Mesodermal cell (in vitro differentiated cells): ENCODE results near the gene TXNIP.

Experiments
- H3K27ac ChIP-seq: 2 replicates; pipeline ENCODE4 v1.7.0; 2013; ENCODE audit warnings: mild to moderate bottlenecking, low read depth, low read length, moderate library complexity; ENCODE audit not compliant: severe bottlenecking
- H3K36me3 ChIP-seq: 2 replicates; pipeline ENCODE4 v1.7.1; 2013; ENCODE audit warnings: mild to moderate bottlenecking, low read length, moderate library complexity; ENCODE audit not compliant: control insufficient read depth, insufficient read depth
- H3K4me1 ChIP-seq: one replicate; pipeline ENCODE4 v1.7.1; 2013; ENCODE audit warnings: mild to moderate bottlenecking, low read length; ENCODE audit not compliant: insufficient read depth, control insufficient read depth, poor library complexity, severe bottlenecking
- H3K4me3 ChIP-seq: 2 replicates; pipeline ENCODE4 v1.7.0; 2013; ENCODE audit warnings: low read length, control low read depth, mild to moderate bottlenecking; ENCODE audit not compliant: insufficient read depth, poor library complexity, severe bottlenecking; ENCODE audit errors: extremely low read depth
- H3K9me3 ChIP-seq: 2 replicates; pipeline ENCODE4 v1.7.1; 2013; ENCODE audit warnings: mild to moderate bottlenecking, low read length, moderate library complexity; ENCODE audit not compliant: control insufficient read depth
- WGBS, 2 experiments: methylation state at CpG; one replicate each; pipeline ENCODE4 v1.1.5; 2013; ENCODE audit warnings: missing lambda C conversion rate in 2 of 2; ENCODE audit not compliant: insufficient coverage in 2 of 2; 5-methylcytosine and 5-hydroxymethylcytosine counted together

Gene TXNIP

DNA sequence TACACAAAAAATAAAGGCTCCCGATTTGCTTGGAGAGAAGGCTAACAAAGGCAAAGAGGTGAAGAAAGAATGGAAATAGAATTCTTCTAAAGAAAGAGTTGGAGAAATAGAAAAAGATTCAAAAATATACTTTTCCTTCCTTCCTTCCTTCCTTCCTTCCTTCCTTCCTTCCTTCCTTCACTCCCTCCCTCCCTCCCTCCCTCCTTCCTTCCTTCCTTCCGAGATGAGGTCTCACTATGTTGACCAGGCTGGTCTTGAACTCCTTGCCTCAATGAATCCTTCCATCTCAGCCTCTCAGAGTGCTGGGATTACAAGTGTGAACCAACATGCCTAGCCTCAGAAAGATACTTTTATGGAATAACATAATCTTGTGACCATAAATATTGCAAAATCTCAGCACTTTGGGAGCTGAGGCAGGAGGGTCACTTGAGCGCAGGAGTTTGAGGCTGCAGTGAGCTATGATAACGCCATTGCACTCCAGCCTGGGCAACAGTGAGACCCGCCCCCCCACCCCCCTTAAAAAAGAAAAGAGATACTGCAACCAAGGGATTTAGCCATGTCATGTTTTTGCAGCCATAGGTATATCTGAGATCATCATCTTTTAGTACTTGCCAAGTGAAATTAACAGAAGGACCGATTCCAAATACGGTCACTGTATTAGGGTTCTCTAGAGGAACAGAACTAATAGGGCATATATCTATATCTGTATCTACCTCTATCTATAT, 26.2 kb upstream of the TXNIP start:
- H3K4me3 ChIP-seq = no peak overlapping the region
- peaks cover 17% of the 10 kb centered on the region for H3K4me1 ChIP-seq
- H3K36me3 ChIP-seq = no peaks in the 10 kb centered on the region
- no peaks in the 10 kb centered on the region for H3K9me3 ChIP-seq
- WGBS, 2 experiments = 77% methylated on average over 3 of the region's 7 CpGs; no CpG with 5 or more reads in 1 of the 2 experiments
- H3K27ac ChIP-seq = no peak overlapping the region

DNA sequence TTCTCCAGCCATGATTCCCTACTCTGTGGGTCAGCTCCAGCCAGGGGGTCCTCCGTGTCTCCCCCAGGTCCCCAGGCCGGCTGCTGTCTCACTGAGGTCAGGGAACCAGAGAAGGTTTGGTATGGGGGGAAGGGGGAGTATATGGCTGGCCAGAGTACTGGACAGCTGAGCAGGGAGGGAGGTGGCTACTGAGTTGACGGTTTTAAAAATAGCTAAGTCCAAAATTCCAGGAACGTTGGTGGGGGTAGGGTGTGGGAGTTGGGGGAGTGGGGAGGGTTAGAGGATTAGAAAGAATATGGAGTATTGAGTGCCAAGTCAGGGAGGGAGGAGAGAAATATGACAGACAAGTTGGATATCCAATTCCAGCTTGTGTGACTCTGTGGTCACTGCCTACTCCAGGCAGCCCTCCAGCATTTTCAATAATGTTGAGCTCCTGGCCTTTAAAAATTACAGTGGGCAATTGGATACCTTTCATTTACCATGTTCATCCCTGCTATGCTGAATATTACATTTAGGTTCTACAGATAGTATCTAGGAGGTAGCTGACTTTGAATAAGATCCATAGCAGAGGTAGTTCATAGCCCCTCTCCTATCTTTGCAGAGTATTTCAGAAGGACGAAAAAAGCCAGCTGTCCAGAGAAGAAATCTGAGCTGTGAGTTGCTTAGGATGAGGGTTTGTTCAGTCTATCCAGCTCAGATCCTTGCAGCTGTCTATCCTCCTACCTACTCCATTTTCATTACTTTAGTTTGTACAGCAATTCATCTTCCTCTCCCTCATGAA, 25.4 kb upstream of the TXNIP start, which contains the start of gene HJV:
Gene HJV (minus strand): TSS at position 114 of the 781 bp plus-strand sequence. CDS start 1,504 bp downstream, outside the sequence.
- no peak within 1 kb of the TSS for H3K27ac ChIP-seq
- 91 to 92% methylated on average over 3 to 4 of the region's 5 CpGs for WGBS, 2 experiments
- H3K9me3 ChIP-seq = no peaks in the 10 kb centered on the region
- no peaks in the 10 kb centered on the region for H3K36me3 ChIP-seq
- H3K4me1 ChIP-seq = peaks cover 17% of the 10 kb centered on the region
- no peak within 1 kb of the TSS for H3K4me3 ChIP-seq

DNA sequence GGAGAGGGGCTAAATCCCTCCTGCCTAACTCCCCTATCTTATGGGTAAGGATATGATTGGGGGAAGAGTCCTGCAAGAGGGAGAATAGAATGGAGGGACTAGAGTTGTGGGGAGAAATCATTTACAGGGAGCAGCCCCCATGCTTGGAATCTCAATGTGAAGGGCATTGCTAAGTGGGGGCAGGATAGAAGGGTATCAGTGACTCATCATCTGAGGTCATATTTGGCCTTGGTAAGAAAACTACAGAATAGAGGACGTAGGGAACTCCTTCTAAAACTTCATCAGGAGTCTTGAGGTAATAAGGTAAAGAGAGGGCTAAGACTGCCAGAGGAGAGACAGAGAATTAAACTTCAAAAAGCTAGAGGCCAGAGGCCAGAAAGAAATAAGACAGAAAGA, 24.7 kb upstream of the TXNIP start:
- Histone ChIP-seq H3K9me3 (no peaks in the 10 kb centered on the region), H3K4me3 (no peak overlapping the region), H3K36me3 (no peaks in the 10 kb centered on the region), H3K4me1 (peaks cover 17% of the 10 kb centered on the region), H3K27ac (no peak overlapping the region)
- whole genome bisulfite sequencing, 2 experiments = 75 to 86% methylated on average over 1 of the region's 1 CpG

DNA sequence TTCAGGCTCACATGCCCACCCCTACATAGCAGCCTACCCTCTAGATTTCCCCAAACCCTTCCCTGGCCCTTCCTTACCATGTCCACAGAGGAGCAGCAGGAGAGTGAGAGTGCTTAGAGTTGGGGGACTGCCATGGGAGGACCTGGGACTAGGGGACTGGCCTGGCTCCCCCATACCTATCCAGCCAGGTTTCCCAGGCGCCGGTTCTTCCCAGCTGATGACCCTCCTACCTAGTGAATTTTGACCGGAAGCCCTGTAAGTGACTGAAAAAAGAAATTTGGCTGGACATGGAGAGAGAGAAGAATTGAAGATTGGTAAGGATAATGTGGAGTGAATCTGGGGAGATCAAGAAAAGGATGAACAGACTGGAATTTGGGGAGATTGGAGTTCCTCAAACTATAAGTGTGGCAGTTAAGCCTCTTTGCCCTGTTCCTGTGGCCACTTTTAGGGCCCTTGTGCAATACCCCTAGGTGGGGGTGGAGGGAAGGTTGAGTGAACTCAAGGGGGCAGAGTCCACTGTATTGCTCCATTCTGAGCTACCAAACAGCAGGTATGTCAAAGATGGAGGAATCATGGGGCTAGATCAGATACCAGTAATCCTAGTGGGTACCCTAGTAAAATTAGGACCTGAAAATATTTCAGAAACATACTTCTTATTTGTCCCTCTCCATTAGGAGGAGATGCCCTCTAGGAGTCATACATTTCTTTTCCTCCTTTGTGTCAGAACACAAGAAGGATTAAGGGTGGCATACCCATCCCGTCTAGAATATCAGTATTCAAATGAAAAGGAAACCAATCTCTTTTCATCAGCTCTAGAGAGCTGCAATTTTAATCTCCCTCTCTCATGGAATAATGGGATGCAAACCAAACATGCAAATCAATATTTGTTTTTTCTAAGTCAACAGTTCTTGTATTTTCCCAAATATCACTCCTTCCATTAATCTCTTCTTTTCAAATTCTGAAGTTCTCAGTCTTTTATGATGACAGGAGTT, 24.0 kb upstream of the TXNIP start:
- Histone ChIP-seq H3K4me1 (peaks cover 14% of the 10 kb centered on the region), H3K27ac (no peak overlapping the region), H3K9me3 (no peaks in the 10 kb centered on the region), H3K4me3 (no peak overlapping the region), H3K36me3 (no peaks in the 10 kb centered on the region)
- WGBS, 2 experiments = 100% methylated on average over 2 of the region's 4 CpGs

DNA sequence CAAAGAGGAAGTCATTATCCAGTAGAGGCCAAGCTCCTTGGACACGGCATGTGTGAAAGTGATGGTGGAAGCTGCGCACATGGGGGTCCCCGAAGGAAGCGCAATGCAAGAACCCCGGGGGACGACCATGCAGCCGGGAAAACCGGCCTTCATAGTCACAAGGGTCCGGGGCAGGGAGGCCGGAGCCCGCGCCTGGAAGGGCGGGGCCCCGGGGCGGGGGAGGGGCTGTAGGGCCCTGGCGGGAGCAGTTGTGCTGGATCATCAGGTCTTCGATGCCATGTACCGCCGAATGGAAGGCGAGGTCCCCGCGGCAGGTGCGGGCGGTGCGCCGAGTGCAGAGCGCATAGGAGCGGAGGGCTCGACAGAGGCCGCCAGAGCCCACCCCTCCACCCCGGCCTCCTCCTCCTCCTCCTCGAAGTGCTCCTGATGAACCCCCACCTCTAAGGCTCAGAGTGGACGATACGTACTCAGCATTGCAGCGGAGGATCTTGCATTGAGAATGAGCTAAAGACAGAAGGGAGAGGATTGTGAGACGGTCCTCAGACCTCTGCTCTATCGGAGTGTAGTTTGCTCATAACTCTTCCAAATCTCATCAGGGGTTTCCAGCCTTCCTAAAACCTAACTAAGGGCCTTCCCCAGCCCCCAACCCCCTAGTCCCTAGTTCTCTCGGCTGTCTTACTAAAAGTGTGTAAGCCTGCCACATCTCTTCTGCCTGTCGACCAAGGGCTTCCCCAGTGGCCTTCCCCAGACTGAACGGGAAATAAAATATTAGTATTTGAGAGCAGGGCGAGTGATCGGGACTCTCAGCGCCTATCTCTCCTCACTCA, 23.1 kb upstream of the TXNIP start:
- 38 to 58% methylated on average over 18 to 30 of the region's 43 CpGs for WGBS, 2 experiments
- H3K36me3 ChIP-seq = no peaks in the 10 kb centered on the region
- H3K4me1 ChIP-seq = peaks cover 11% of the 10 kb centered on the region
- no peak overlapping the region for H3K27ac ChIP-seq
- no peaks in the 10 kb centered on the region for H3K9me3 ChIP-seq
- H3K4me3 ChIP-seq = no peak overlapping the region

DNA sequence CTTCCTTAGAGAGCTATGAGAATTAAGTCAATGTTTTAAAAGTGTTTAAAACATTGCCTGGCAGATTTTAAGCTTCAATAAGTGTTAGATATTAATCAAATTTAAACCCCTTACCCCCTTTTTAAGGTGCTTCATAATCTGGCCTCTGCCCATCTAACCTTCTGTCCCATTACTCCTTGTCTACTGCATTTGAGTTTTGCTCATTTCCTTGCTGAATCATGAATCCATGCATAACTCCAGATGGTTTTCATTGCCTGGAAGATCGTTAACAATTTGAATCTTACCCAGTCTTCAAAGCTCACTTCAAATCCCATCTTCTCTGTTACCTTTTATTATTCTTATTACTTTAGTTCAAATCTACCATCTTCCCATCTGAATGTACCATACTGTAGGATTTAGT, 20.5 kb upstream of the TXNIP start:
- Histone ChIP-seq H3K4me3 (no peak overlapping the region), H3K4me1 (peaks cover 10% of the 10 kb centered on the region), H3K9me3 (no peaks in the 10 kb centered on the region), H3K36me3 (no peaks in the 10 kb centered on the region), H3K27ac (no peak overlapping the region)
- 90% methylated on average over 1 of the region's 1 CpG for WGBS, 2 experiments

DNA sequence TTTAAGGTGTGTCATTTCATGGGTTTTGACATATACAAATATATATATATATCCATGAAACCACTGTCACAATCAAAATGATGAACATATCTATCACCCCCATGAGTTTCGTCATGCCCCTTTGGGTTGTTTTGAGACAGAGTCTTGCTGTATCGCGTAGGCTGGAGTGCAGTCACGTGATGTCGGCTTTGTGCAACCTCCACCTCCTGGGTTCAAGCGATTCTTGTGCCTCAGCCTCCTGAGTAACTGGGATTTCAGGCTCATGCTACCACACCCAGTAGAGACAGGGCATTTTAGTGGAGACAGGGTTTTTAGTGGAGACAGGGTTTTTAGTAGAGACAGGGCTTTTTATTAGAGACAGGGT, 17.2 kb upstream of the TXNIP start:
- Histone ChIP-seq H3K36me3 (no peaks in the 10 kb centered on the region), H3K4me3 (no peak overlapping the region), H3K27ac (no peak overlapping the region), H3K9me3 (no peaks in the 10 kb centered on the region), H3K4me1 (no peaks in the 10 kb centered on the region)
- 90 to 93% methylated on average over 5 to 6 of the region's 6 CpGs for WGBS, 2 experiments

DNA sequence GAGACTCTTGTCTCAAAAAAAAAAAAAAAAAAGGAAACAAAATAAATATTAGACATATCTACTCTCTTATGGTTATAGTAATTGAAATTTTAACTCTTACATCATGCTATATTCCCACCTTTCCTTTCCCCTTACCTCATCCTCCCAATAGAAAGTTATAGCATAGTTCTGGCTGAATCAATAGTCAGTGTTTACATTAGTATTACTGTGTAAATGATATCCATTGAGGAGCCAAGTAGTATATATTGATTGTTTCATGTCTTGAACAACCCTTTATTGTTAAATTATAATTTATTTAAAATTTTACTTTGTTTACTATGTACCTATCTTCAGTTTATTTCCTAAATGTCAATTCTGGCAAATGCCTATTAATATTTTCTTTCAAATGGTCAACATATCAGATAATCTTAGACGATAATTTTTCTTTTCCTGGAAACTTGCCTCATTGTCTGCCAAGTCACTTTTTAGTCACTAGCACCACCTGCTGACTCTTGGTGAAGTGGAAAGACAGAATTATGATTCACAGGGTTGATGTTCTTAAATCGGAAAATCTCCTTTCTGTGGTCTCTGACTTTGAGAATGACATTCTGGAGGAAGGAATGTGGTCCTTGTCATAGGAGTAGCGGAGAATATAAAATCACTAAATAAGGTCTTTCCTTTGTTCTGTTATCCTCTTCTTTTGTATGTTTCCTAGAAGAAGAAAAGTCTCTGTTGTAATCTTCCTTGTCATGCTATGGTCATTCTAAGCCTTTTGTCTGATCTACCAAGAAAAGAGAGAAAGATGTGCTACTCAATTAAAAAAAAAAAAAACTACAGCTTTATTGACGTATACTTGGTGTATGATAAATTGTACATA, 16.6 kb upstream of the TXNIP start:
- Histone ChIP-seq H3K27ac (no peak overlapping the region), H3K4me1 (no peaks in the 10 kb centered on the region), H3K4me3 (no peak overlapping the region), H3K36me3 (no peaks in the 10 kb centered on the region), H3K9me3 (no peaks in the 10 kb centered on the region)
- 33% methylated on average over 1 of the region's 4 CpGs; no CpG with 5 or more reads in 1 of the 2 experiments for WGBS, 2 experiments

DNA sequence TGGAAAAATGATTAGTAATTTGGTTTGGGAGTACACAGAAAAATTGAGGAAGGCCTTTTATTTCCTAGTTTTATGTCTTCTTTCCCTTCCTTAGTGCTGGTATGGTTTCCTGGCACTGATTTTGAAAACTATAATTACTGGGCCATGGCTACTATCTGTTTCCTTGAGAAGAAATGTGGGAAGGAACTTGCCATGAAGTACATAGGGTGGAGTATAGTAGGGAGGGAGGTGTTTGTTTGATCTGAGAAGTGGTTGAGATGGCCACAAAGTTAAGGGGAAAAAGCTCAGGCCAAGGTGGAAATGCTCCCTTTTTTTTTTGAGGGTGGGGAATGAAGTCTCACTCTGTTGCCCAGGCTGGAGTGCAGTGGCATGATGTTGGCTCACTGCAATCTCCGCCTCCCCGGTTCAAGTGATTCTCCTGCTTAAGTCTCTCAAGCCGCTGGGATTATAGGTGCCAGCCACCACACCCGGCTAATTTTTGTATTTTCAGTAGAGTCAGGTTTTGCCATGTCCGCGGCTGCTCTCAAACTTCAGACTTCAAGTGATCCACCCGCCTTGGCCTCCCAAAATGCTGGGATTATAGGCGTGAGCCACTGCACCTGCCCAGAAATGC, 13.9 kb upstream of the TXNIP start:
- no peaks in the 10 kb centered on the region for H3K36me3 ChIP-seq
- H3K4me1 ChIP-seq = peaks cover 4% of the 10 kb centered on the region
- no peak overlapping the region for H3K27ac ChIP-seq
- 88 to 92% methylated on average over 8 of the region's 8 CpGs for WGBS, 2 experiments
- no peaks in the 10 kb centered on the region for H3K9me3 ChIP-seq
- no peak overlapping the region for H3K4me3 ChIP-seq
